WI38 (cell line): Measurements from ENCODE around the gene RPF1.

ENCODE experiments used
- H3K4me3 ChIP-seq: 2 replicates; pipeline ENCODE4 v1.5.1; 2011; ENCODE audit warnings: low read depth, mild to moderate bottlenecking, control low read depth, low read length
- TF ChIP-seq, protein P1 (sequence below): IDR thresholded peaks from 2 replicates; pipeline ENCODE4 v1.5.1; 2012; ENCODE audit warnings: low read depth, mild to moderate bottlenecking, control low read depth, low read length

The RPF1 gene

DNA sequence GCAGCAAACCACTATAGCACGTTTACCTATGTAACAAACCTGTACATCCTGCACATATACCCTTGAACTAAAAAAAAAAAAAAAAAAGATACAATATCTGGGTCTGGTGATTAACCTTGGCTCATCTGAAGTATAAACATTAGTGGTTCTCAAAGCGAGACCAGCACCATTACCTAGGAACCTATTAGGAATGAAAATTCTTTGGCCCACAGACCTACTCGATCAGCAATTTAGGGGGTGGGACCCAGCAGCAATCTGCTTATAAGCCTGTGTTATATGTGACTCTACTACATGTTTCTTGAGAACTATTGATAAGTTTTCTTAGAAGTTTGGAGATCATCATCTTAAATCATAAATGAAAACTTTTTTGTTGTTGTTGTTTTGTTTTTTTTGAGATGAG lies 17.4 kb downstream of the RPF1 start:
- H3K4me3 ChIP-seq = no peak overlapping the region
- TF ChIP-seq, protein P1, sequence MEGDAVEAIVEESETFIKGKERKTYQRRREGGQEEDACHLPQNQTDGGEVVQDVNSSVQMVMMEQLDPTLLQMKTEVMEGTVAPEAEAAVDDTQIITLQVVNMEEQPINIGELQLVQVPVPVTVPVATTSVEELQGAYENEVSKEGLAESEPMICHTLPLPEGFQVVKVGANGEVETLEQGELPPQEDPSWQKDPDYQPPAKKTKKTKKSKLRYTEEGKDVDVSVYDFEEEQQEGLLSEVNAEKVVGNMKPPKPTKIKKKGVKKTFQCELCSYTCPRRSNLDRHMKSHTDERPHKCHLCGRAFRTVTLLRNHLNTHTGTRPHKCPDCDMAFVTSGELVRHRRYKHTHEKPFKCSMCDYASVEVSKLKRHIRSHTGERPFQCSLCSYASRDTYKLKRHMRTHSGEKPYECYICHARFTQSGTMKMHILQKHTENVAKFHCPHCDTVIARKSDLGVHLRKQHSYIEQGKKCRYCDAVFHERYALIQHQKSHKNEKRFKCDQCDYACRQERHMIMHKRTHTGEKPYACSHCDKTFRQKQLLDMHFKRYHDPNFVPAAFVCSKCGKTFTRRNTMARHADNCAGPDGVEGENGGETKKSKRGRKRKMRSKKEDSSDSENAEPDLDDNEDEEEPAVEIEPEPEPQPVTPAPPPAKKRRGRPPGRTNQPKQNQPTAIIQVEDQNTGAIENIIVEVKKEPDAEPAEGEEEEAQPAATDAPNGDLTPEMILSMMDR = no peak

- no peak overlapping the region for H3K4me3 ChIP-seq
Measured at GRCh38 chr1:84497631-84498275, 18.7 kb downstream of the RPF1 start.

DNA sequence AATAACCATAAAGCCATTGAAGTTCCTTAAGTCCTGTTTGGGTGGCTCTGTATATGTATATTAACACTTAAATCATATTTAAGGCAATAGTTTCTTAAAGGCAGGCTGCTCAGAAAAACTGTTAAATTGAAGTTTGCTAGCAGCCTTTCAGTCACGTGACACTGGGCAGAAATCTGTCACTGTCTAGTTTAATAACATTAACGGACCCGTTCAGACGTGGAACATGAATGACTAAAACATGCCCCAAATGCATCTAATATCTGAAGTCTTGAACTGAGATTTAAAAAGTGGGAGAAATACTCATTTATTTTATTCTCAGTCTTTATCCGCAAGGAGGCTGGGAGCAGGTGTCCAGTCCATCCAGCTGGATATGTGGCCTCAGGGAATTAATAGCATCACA lies 23.9 kb downstream of the RPF1 start:
- TF ChIP-seq, protein P1 = no peak
- H3K4me3 ChIP-seq = no peak overlapping the region

More at GRCh38 chr1:84497631-84498275, 18.7 kb downstream of the RPF1 start:
- TF ChIP-seq, protein P1 = no peak

- TF ChIP-seq, protein P1 = no peak
- peak overlapping the region; percentile 98 for H3K4me3 ChIP-seq
Measured at GRCh38 chr1:84504580-84505492, 25.8 kb downstream of the RPF1 start.

- TF ChIP-seq, protein P1 = no peak
Measured at GRCh38 chr1:84505493-84506001, 26.5 kb downstream of the RPF1 start.

DNA sequence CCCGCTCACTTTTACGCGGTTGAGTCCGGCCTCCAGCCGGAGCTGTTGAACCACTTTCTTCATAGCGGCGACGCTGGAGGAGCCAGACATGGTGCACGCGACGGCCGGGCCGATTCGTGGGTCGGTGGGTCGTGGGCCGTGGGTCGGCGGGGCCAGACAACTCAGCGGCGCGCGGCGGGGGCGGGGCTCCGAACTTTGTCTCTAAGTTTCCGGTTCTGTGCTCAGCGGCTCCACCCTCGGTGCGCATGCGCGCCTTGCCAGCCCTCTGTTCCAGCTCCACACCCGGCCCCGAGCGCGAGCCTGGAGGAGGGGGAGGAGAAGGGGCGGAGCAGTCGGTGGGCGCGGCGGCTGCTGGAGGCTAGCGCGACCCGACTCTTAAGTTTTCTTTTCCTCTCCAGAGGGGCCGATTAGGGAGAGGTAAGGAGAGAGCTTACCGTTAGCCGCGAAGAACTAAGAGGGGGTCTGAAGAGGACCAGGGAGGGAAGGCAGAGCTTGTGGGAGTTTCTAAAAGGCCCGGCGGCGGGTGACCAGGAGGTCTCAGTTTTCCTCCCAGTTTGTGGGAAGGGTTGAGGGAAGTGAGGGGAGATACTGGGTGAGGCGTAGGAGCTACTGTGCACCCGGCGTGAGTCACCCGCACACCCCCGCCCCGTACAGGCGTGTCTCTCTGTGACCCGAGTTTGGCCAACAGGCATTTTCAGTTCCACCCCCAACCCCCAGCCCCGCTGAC lies 27.1 kb downstream of the RPF1 start, which contains the start of the genes GNG5 and SPATA1:
Gene GNG5 (minus strand): TSS at position 580 of the 727 bp plus-strand sequence. CDS start 490 bp downstream, at position 90.
Gene SPATA1 (plus strand): TSS at position 385 of the 727 bp plus-strand sequence. CDS start 9,974 bp downstream, outside the sequence.
- H3K4me3 ChIP-seq = peak within 1 kb of the TSS; percentile 98
- TF ChIP-seq, protein P1 = no peak

More at GRCh38 chr1:84505493-84506001, 26.5 kb downstream of the RPF1 start:
- H3K4me3 ChIP-seq = peak overlapping the region; percentile 98
